Esophagus muscularis mucosa (tissue), 3 donors: Measurements from ENCODE around the gene UFD1.

Source experiments
- POLR2AphosphoS5 ChIP-seq, 2 donors: sonication (generic); formaldehyde crosslinking; IDR thresholded peaks; one replicate each; pipeline ENCODE4 v1.6.1; 2017; ENCODE audit warnings: antibody characterized with exemption in 2 of 2
- TF ChIP-seq, protein P1 (sequence below), 3 experiments: fragments of 200-600 bp in 2 of 3; fragments of 450-650 bp in 1 of 3; sonication (generic) in 2 of 3; IDR thresholded peaks; one replicate each; pipeline ENCODE4 v1.5.1; 2017 to 2019; ENCODE audit warnings: antibody characterized with exemption in 3 of 3, mild to moderate bottlenecking in 2 of 3, moderate library complexity in 1 of 3

- TF ChIP-seq, protein P1, sequence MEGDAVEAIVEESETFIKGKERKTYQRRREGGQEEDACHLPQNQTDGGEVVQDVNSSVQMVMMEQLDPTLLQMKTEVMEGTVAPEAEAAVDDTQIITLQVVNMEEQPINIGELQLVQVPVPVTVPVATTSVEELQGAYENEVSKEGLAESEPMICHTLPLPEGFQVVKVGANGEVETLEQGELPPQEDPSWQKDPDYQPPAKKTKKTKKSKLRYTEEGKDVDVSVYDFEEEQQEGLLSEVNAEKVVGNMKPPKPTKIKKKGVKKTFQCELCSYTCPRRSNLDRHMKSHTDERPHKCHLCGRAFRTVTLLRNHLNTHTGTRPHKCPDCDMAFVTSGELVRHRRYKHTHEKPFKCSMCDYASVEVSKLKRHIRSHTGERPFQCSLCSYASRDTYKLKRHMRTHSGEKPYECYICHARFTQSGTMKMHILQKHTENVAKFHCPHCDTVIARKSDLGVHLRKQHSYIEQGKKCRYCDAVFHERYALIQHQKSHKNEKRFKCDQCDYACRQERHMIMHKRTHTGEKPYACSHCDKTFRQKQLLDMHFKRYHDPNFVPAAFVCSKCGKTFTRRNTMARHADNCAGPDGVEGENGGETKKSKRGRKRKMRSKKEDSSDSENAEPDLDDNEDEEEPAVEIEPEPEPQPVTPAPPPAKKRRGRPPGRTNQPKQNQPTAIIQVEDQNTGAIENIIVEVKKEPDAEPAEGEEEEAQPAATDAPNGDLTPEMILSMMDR (IDR thresholded peaks at IDR 0.05), result no peak
- no peak for TF ChIP-seq POLR2AphosphoS5 (IDR thresholded peaks at IDR 0.05)
These were observed 54.9 kb downstream of the UFD1 start for GRCh38 chr22:19424186-19424500.
